ENCODE data around the gene DGCR2.

- TF ChIP-seq CTCF (IDR thresholded peaks at IDR 0.05) (no peak), EZH2 (IDR thresholded peaks at IDR 0.05) (no peak)
These were observed 9.4 kb upstream of the DGCR2 start for GRCh38 chr22:19131685-19132015.
